Measurements from ENCODE around the gene CEP70.

CEP70 gene

DNA sequence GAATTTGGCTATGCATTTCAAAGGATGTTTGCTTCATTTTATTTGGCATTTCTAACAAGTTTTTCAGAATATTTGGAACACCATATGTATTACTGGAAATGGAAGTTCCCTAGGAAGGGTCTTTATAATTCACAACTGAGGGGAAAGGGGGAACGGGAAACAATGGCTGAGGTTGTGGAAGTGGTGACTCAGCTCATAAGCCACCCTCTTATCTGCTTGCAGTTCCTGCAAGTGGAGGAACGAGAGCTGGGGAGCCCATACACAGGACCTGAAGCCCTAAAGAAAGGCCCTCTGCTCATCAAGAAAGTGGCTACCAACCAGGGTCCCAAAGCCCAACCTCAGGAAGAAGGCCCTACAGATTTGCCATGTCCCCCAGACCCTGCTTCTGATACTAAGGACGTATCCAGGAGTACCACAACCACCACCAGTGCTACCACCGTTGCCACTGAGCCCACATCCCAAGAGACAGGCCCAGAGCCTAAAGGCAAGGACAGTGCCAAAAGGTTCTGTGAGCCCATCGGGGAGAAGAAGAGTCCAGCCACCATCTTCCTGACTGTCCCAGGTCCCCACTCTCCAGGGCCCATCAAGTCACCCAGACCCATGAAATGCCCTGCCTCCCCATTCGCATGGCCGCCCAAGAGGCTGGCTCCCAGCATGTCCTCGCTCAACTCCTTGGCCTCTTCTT lies 121.8 kb downstream of the CEP70 start:
- in situ Hi-C loops (cut with HindIII; ENCODE audit: low sequenced_read_pairs): loop anchor here (25.0 kb wide), 1 partner anchor 440 kb away; no protein-coding TSS in a partner anchor

DNA sequence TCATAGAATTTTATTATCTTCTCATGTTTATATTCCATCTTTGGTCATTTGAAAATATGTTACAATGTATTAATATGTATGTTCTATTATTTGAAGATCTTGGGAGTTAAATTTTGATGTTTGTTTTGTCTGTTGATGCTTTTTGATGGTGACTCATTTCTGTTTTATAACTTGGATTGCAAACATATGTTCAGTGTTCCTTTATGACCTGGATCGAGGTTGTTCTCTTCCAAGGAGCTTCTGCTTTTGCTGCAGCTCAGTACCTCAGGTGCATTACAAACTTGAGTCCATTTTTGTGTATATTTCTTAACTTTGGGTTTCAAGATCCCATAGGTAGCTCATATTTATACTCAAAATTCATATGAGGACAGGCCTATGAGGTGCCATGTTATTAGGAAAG lies 122.6 kb downstream of the CEP70 start:
- in situ Hi-C loops (cut with HindIII; ENCODE audit: low sequenced_read_pairs): loop anchor here (25.0 kb wide), 1 partner anchor 441 kb away; no protein-coding TSS in a partner anchor

DNA sequence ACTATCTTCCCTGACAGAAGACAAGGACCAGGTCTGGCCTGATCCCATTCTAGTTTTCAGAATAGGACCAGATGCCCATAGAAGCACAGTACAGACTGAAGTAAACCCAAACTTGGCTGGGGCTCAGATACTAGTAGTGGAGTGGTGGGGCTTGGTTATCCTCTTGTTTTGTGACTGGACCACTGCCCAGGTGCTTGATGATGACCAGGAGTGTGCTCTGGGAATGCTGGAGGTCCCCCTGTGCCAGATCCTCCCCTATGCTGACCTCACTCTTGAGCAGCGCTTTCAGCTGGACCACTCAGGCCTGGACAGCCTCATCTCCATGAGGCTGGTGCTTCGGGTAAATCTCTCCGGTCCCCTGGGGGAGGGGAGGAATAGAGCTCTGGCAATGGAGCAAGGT lies 123.4 kb downstream of the CEP70 start:
- in situ Hi-C loops (cut with HindIII; ENCODE audit: low sequenced_read_pairs): loop anchor here (25.0 kb wide), 1 partner anchor 442 kb away; no protein-coding TSS in a partner anchor

DNA sequence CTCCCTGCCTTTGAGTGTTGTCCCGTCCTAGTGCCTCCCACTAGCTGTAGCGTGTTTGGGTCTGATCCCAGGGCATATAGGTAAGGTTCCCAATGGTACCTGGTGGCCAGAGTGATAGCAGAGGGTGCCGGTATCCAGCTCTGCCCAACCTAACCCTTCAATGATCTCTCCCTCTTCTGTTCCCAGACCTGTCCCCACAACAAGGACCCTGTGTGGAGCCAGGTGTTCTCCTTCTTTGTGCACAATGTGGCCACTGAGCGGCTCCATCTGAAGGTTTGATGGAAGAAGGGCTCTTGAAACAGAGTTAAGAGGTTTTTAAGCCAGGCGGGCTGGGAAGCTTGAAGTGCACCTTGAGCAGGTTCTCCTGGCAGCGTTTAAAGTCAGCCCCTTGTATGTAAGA lies 124.2 kb downstream of the CEP70 start:
- in situ Hi-C loops (cut with HindIII; ENCODE audit: low sequenced_read_pairs): loop anchor here (25.0 kb wide), 1 partner anchor 442 kb away; no protein-coding TSS in a partner anchor

DNA sequence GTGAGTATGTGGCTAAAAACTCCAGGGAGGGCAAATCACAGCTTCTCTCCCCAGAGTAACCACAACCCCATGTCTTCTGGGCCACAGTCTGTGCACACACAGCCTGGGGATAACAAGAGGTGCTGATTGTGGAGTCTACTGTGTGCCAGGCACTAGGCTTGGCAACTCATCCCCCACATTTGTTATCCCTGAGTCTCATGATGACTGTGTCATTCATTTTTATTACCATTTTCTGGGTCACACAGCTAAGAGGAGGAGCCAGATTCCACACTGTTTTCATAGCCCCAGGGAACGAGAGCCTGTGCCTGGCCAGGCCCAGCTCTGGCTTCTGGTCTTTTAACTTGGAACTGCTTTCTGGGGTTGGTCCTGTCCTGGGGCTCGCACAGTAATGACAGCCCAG lies 125.2 kb downstream of the CEP70 start:
- in situ Hi-C loops (cut with HindIII; ENCODE audit: low sequenced_read_pairs): loop anchor here (25.0 kb wide), 1 partner anchor 443 kb away; no protein-coding TSS in a partner anchor

DNA sequence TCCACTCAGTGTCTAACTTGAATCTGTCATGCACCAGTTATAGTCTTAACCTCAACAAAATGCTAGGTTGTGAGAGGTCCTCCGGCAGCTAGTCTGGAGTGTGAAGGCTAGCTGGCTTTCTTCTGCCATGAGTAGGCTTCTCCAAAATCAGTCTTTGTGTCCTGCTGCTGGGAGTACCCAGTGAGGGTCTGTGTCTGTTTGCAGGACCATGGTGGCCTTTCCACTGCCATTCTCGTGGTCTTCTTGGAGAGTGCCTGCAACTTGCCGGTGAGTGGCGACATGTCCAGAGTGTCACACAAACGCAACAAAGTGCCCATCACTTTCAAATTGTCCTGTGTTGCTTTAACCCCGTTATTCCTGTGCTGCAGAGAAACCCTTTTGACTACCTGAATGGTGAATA lies 125.6 kb downstream of the CEP70 start:
- in situ Hi-C loops (cut with HindIII; ENCODE audit: low sequenced_read_pairs): loop anchor here (25.0 kb wide), 1 partner anchor 444 kb away; no protein-coding TSS in a partner anchor

DNA sequence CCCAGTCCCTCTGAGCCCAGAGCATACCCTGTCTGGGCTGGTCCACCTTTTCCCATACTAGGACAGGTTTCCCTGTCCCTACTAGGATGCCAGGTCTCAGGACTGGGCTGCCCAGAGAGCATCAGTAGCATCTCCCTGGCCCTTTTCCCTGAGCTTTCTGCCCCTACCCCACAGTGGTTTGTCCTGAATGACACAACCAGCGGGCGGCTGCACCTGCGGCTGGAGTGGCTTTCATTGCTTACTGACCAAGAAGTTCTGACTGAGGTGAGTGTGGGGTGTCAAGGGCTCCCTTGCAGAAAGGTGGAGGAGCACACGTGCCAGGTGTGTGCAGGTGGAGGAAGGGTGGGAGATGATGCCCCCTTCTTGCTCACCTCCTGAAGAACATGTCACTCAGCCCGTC lies 126.1 kb downstream of the CEP70 start:
- in situ Hi-C loops (cut with HindIII; ENCODE audit: low sequenced_read_pairs): loop anchor here (25.0 kb wide), 1 partner anchor 444 kb away; no protein-coding TSS in a partner anchor

DNA sequence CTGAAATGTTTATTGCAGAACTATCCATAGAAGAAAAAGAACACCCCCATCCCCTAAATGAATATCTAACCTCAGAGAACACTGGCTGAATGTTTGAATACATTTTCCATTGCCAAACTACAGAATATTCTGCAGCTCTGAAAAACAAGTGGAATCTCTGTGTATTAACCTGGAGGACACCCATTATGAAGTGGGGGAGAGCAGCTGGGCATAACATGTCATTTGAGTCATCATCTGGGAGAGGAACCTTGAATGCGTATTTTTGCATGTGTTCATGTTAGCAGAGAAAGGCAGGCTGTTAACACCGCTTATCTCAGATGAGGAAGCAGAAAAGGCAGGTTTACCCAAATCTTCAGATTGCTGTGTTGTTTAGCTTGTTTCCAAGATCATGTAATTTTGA lies 128.1 kb downstream of the CEP70 start:
- in situ Hi-C loops (cut with HindIII; ENCODE audit: low sequenced_read_pairs): loop anchor here (25.0 kb wide), 1 partner anchor 446 kb away; no protein-coding TSS in a partner anchor

DNA sequence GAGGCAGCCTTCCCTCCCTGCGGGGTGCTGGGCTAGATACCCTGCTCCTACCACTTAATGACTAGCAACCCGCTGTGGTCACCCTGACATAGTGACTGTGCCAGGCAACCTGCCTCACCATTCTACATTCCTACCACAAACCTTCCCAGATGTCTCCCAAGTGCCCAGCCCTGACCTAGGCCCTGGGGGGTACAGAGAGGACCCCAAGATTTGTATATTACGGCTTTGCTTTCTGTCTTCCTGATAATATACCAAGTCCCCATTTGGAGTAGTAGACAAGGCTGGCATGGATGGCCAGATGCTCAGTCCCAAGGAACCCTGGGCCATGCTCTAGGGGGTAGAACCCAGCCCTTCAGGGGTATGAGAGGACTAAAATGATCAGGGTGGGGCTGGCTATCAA lies 128.6 kb downstream of the CEP70 start:
- in situ Hi-C loops (cut with HindIII; ENCODE audit: low sequenced_read_pairs): loop anchor here (25.0 kb wide), 1 partner anchor 447 kb away; no protein-coding TSS in a partner anchor

DNA sequence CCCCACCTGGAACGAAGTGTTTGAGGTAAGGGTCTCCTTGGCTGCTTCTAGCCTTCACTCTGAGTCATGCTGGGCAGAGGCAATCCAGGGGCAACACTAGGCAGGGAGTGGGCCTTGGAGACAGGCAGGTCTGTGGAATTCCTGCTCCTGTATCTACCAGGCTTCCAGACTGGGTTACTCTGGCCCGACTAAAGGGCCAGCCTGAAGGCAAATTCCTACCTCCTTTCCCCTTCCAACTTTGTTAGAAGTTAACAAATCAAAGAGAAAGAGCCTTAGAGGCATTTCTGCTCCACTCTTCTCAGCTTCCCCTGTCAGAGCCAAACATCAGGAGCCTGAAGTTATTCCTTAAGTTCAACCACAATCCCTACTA lies 129.6 kb downstream of the CEP70 start:
- in situ Hi-C loops (cut with HindIII; ENCODE audit: low sequenced_read_pairs): loop anchor here (25.0 kb wide), 1 partner anchor 448 kb away; no protein-coding TSS in a partner anchor

DNA sequence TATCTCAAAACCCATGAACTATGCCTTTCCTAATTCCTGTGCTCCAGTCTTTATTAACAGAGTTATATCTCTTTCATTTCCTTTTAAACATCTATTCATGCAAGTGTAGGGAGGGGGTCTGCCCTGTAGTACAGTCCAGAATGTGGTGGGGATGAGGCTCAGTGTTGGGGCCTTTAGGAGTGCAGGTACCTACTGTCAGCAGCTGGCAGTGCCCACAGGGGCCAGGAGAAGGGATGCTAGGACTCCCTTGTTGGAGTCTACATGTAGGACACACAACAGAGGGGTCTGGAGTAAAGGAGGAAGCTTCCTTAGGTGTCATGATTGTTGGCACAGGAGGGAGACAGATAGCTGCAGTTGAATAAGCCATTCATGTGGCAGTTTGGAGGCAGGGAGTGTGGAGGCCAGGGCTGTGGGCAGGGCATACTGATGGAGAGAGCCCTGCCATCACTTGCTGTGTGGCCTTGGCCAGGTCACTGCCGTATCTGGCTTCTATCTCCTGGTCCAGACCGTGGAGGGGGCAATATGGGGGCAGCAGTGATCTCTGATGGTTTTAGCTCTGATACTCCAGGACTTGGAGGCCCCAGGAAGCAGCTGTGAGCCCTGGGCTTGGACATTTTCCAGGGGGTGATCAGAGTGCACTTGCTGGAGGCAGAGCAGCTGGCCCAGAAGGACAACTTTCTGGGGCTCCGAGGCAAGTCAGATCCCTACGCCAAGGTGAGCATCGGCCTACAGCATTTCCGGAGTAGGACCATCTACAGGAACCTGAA lies 130.2 kb downstream of the CEP70 start:
- in situ Hi-C loops (cut with HindIII; ENCODE audit: low sequenced_read_pairs): loop anchor here (25.0 kb wide), 1 partner anchor 448 kb away; no protein-coding TSS in a partner anchor

DNA sequence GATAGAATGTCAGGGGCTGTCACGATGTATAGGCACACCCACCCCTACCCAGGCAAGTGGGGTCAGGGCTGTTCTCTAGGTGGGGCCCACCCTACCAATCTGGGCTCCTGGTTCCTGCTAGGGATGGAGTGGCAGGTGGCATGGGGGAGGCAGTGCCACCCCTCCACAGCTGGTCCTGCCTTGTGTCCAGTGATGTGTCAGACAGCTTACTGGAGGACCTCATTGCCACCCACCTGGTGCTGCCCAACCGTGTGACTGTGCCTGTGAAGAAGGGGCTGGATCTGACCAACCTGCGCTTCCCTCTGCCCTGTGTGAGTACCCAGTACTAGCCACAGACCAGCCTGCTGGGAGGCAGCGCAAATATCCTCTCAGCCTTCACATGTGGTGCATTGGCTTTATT lies 132.2 kb downstream of the CEP70 start:
- in situ Hi-C loops (cut with HindIII; ENCODE audit: low sequenced_read_pairs): loop anchor here (25.0 kb wide), 1 partner anchor 450 kb away; no protein-coding TSS in a partner anchor

DNA sequence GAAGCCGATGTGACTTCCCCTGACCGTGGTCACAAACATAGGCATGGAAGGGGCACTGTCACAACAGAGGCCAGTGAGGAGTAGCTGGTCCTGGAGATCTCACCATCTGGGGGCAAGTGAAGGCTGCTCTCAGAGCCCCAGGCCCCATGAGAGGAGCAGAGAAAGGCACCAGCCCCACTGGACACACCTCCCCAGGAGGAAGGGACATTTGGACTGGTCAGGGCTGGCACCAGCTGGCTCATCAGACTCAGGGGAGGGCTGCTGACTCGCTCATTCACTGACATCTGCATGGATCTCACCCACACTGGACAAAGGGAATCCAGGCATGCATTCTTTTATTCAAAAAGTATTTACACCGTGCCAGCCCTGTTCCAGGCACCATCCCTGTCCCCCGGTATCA lies 132.8 kb downstream of the CEP70 start:
- in situ Hi-C loops (cut with HindIII; ENCODE audit: low sequenced_read_pairs): loop anchor here (25.0 kb wide), 1 partner anchor 451 kb away; no protein-coding TSS in a partner anchor

DNA sequence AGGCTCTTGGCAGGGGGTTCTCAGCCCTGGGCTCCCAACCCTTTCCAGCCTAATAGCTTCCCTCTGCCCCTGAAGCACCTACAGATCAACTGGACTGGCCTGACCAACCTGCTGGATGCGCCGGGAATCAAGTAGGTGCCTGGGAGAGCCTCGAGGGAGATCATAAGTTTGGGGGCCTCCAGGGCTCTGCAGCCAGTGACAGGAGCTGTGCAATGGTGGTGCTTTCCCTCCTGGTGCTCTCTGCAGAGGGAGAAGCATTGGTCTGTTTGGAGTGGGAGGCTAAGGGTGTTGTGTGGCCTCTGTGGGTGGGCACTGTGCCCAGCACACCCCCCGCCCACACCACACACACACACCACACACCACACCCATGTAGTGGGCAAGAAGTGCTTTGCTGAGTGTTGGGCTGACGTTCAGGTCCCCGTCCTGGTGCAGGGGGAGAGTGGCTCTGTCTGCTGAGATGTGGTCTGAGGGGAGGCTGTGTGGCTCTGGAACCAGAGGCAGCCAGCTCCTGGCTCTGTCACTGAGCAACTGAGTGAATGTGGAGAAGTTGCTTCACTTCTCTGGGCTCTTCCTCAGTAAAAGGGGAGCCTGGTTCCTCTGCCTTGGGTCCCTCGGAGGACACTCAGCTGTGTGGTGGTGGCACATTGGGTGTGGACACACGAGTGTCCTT lies 133.4 kb downstream of the CEP70 start:
- in situ Hi-C loops (cut with HindIII; ENCODE audit: low sequenced_read_pairs): loop anchor here (25.0 kb wide), 1 partner anchor 452 kb away; no protein-coding TSS in a partner anchor

DNA sequence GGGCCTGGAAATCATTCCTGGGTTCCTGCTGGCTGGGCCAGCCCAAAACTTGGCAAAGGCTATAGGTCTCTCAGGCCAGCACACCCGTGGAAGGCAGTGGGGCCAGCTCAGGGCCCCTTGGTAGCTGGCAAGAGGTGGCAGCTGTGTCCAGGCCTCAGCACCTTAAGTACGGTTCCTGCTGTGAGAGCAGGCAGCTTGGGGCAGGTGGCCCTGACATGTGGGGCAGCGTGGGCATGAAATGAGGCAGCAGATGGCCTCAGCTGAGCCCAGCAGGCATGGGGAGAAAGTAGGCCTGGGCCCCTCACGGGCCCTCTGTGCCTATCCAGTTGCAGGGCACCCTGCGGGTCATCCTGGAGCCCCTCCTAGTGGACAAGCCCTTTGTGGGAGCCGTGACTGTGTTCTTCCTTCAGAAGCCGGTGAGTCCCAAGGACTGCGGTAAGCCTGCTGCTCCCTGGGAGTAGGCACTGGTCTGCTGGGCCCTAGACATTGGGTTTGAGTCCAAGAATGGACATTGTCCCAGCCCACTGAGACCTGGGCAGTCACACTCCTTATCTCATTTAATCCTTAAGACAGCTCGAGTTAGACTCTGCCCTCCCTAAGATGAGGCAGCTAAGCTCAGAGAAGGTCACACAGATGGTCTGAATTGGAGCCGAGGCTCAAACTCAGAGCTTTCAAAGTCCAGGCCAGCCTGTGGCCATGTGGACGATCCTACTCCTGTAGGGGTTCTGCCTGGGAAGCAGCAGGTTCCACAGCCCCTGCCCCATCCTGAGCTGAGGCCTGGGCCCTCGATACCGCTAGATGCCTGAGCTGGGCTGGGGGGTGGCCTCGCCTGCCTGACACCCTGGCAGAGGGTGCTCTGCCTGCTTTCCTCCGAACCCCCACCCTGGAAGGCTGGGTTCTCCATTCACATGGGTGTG lies 134.2 kb downstream of the CEP70 start:
- in situ Hi-C loops (cut with HindIII; ENCODE audit: low sequenced_read_pairs): loop anchor here (25.0 kb wide), 1 partner anchor 452 kb away; no protein-coding TSS in a partner anchor

DNA sequence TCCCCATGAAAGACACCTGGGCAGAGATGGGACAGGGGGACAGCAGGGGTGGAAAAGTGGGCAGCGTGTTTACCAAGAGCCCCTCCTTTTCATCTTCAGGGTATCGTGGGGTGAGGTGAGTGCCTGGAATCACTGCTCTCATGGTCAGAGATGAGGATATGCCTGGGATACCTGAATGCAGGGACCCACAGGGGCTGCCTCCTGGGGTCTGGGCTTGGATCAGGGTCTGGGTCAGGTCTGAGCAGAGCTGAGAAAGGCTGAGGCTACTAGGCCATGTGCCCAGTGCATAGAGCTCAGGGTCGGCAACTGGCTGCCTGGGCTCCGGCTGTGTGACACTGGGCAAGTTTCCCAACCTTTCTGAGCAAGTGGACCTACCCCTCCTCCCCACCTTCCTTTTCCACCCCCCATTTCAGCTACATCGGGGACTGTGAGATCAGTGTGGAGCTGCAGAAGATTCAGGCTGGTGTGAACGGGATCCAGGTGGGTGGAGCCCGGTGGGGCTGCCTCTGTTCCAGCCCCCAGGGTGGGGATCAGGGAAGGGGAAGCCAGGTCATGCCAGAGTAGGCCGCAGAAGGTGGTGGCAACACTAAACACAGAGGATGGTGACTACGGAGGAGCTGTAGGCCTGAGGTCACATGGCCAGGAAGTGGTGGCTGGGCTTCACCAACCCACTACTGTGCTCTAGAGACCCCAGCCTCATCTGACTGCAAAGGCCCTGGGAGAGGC lies 135.1 kb downstream of the CEP70 start:
- in situ Hi-C loops (cut with HindIII; ENCODE audit: low sequenced_read_pairs): loop anchor here (25.0 kb wide), 1 partner anchor 453 kb away; no protein-coding TSS in a partner anchor

DNA sequence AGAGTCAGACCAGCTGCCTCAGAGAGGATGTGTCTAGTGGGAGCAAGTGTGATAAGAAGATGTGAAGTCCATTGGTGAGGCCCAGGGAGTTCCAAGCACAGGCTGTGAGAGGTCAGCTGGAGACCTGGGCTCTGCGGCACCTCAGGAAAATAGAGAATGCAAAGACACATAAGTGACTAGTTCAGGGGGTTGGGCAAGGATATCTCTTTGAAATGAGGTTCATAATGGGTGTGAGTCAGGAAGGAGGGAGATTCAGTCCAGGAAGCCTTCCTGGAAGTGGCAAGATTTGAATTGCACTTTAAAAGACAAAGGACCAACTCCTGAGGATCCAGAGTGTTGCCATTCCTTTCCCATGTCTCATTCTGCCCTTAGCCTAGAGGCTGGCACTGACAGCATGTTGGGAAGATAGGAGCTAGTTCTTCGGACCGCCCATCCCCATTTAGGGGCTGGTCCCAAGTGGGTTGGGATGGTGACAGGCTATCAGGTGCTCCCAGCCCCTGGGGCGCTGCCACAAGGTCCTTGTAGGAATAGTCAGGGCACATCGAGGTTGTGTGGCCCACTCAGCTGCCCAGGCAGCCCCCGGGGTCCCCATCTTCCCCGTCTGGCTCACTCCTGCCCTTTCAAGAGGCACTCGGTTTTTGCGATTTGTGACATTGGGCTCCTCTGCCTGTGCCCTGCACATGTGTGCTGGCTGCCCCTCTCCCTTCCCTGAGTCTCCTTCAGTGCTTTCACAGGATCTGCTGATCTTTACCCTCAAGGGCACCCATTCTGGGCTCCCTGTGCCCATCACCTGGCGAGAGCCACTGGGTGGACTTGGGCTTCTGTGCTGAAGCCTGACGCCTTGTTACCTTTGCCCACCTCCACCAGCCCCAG lies 136.0 kb downstream of the CEP70 start:
- in situ Hi-C loops (cut with HindIII; ENCODE audit: low sequenced_read_pairs): loop anchor here (25.0 kb wide), 1 partner anchor 454 kb away; no protein-coding TSS in a partner anchor

Measured in DLD1 (cell line).